GM21576 (cell line): ENCODE measurements around the gene ROBO2.

Source experiments
- ATAC-seq: cut with Tn5 transposase; IDR thresholded peaks from one replicate; pipeline ENCODE4 v1.9.1; 2021; ENCODE audit warnings: mild to moderate bottlenecking, moderate library complexity; ENCODE audit not compliant: unreplicated experiment

Gene ROBO2

GRCh38 chr3:77186319-77186718 lies 146.4 kb downstream of the ROBO2 start:
- no peak for ATAC-seq

GRCh38 chr3:77186728-77187127 lies 146.8 kb downstream of the ROBO2 start:
- ATAC-seq, result no peak

- ATAC-seq, result no peak
Measured at GRCh38 chr3:77188210-77188609, 148.3 kb downstream of the ROBO2 start.

GRCh38 chr3:77189258-77189657 lies 149.4 kb downstream of the ROBO2 start:
- ATAC-seq, result no peak

GRCh38 chr3:77189684-77190083 lies 149.8 kb downstream of the ROBO2 start:
- no peak for ATAC-seq

GRCh38 chr3:77190374-77190773 lies 150.5 kb downstream of the ROBO2 start:
- ATAC-seq, result no peak

- ATAC-seq, result no peak
Measured at GRCh38 chr3:77191014-77191413, 151.1 kb downstream of the ROBO2 start.

GRCh38 chr3:77191640-77192039 lies 151.7 kb downstream of the ROBO2 start:
- ATAC-seq, result no peak

GRCh38 chr3:77195766-77196545 lies 156.1 kb downstream of the ROBO2 start:
- ATAC-seq, result no peak

GRCh38 chr3:77197408-77197807 lies 157.5 kb downstream of the ROBO2 start:
- no peak for ATAC-seq

- no peak for ATAC-seq
Measured at GRCh38 chr3:77203851-77204250, 164.0 kb downstream of the ROBO2 start.

- no peak for ATAC-seq
Measured at GRCh38 chr3:77204788-77205187, 164.9 kb downstream of the ROBO2 start.

GRCh38 chr3:77207753-77208152 lies 167.9 kb downstream of the ROBO2 start:
- no peak for ATAC-seq

- no peak for ATAC-seq
Measured at GRCh38 chr3:77222701-77223100, 182.8 kb downstream of the ROBO2 start.

GRCh38 chr3:77227567-77227966 lies 187.7 kb downstream of the ROBO2 start:
- ATAC-seq, result no peak

GRCh38 chr3:77232557-77232956 lies 192.7 kb downstream of the ROBO2 start:
- ATAC-seq, result no peak

GRCh38 chr3:77234004-77234403 lies 194.1 kb downstream of the ROBO2 start:
- no peak for ATAC-seq

GRCh38 chr3:77236118-77236517 lies 196.2 kb downstream of the ROBO2 start:
- ATAC-seq, result no peak

GRCh38 chr3:77240072-77240650 lies 200.3 kb downstream of the ROBO2 start:
- ATAC-seq, result no peak

- no peak for ATAC-seq
Measured at GRCh38 chr3:77242371-77242770, 202.5 kb downstream of the ROBO2 start.

GRCh38 chr3:77244981-77245380 lies 205.1 kb downstream of the ROBO2 start:
- ATAC-seq, result no peak

GRCh38 chr3:77247061-77247460 lies 207.2 kb downstream of the ROBO2 start:
- no peak for ATAC-seq

GRCh38 chr3:77247817-77248216 lies 207.9 kb downstream of the ROBO2 start:
- no peak for ATAC-seq
